Midbrain (tissue), 1 donor: Measurements from ENCODE around the gene SLC13A2.

ENCODE experiments used
- DNase-seq: peaks from one replicate; lab custom pipeline; 2025; lab: John Stamatoyannopoulos, UW

SLC13A2 gene

GRCh38 chr17:28471531-28472342 is 1.7 kb upstream of the SLC13A2 start:
- DNase-seq, result no peak

DNA sequence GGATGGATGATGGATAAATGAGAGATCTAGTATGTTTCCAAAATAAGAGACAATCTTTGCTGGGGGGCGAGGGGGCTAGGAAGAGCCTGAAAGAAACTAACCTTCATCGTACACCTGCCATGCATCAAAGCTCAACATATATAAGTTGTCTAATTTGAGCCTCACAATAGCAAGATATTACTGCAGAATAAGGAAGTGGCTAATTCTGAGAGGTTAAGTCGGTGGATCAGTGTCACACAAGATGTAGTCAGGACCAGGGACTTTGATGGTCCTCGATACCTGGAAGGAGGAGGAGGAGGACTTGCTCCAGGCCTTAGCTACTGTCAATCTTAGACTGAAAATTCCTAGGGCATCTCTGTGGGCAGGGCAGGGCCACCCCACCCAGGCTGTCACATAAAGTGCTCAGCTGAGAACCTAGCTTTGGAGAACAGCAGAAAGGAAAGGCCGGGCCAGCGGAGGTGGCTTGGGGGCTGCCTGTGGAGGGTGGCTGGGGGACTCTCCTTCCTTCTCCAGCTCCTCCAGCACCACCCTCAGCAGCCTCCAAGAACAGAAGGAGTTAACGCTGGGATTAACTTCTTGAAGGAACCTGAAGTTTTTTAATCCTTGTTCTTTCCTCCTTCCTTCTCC is 460 bp upstream of the SLC13A2 start:
- no peak for DNase-seq

DNA sequence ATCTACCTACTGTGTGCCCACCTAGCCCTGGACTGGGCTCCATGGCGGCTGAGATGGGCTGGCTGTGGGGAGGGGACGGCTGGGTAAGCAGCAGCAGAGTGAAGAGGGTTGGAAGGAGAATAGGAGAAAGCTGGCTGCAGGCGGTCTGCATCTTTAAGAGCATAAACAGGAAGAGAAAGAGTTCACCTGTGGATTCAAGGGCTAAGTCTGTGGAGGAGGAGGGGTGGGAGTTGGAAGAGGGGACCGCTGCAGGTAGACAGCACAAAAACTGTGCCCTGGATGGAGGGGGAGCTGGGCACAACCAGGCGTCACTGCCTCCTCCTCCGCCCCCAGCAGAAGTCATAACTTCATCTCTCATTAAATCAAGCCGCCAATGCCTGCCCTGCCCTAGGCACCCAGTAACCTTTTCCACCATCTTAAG is 677 bp downstream of the SLC13A2 start:
- no peak for DNase-seq

DNA sequence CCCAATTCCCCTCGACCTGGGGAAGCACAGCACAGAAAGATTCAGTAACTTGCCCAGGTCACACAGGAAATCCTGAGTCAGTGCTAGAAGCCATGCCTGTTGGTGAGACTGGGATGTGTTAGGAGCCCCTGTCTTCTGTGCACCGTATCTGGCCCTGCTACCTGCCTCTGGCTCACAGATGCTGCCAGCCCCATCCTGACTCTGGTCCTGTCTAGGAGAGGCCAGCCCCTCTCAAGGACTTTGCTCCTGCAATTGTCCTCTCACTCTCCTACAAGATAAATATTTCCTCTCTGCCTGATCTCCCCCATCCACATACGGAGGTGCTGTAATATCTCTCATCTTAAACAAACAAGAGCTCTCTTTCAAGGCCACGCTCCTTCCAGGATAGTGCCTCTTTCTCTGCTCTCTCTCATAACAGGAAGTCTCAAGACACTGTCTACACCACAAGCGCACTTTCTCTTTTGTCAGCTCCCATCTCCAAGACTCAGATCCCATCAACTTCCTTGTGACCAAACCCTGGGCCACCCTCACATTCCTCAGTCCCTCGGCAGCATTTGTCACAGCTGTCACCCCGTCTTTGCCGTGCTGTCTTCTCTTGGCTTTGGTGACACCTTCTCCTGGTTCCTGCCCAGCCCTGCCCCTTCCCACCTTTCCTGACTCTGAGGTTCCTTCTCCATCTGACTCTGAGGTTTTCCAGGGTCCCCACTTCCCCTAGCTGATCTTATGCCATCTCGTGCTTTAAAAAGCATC is 1.9 kb downstream of the SLC13A2 start:
- DNase-seq, result no peak

DNA sequence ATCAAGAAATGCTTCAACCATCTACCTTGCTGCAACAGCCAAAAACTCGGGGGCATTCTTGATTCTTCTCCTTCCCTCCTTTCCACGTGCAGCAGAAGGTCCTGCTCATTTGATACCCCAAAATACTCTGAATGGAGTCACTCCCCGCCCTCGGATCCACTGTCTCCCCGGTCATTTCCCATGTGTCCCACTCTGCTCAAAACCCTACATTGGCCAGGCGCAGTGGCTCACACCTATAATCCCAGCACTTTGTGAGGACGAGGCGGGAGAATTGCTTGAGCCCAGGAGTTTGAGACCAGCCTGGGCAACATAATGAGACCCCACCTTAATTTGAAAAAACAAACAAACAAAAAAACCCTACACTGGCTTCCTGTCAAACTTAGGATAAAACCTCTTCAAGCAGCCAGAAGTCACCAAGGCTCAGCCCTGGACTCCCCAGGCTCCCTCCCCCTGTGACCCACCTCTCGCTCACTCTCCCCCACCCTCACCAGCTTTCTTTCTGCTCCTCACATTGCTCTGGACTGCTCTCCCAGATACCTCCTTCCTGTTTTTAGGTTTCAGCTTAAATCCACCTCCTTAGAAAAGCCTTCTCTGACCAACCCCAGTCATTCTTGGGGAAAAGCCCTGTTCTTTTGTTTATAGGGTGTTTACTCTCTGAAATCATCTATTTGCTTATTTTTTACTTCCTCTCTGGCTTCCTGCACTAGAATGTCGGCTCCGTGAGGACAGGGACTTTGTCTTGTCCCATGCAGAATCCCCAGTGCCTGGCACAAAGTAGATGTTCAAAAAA is 2.8 kb downstream of the SLC13A2 start:
- no peak for DNase-seq

DNA sequence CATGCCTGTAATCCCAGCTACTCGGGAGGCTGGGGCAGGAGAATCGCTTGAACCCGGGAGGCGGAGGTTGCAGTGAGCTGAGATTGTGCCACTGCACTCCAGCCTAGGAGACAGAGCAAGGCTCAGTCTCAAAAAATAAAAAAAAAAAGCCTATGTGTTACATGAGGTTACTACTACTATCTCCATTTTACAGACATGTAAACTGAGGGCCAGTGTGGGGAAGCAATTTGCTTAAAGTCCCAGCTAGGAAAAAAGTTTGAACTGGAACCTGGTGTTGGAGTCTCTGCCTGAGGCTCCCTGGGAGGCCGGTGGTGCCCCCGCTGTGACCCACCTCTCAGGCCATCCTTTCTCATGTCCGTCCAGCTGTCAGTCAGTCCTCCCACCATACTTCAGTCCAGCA is 4.5 kb downstream of the SLC13A2 start:
- DNase-seq, result no peak

DNA sequence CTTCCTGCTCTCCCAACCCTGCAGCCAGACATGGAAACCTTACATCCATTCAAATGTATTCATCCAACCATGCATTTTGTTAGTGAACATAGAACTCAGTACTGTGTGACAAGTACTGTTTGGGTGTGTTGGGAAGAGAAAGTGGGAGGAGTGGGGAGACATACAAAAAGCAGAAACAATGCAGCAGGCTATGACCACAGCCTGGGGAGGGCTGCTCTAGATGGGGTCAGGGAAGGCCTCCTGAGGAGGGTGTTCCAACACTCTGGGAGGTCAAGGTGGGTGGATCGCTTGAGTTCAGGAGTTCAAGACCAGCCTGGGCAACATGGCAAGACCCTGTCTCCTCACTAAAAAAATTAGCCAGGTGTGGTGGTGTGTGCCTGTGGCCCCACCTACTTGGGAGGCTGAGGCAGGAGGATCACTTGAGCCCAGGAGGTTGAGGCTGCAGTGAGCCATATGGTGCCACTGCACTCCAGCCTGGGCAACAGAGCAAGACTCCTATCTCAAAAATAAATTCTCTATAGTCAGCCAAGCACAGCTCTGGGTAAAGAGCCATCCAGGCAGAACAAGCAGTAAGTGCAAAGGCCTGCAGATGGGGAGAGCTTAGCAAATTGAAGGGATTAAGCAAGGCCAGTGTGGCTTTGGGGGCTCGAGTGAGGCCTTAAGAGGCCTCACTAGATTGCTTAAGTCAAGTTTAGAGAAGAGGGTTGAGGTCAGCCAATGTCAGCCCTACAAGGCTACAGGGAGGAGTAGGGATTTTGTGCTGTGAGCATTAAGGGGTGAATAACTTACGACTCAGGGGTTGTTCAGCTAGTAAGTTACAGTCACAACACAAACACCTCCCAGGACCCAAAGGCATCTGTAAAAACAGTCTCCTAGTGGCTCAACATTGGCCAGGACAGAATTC is 5.5 kb downstream of the SLC13A2 start:
- no peak for DNase-seq

GRCh38 chr17:28480278-28480677 is 6.8 kb downstream of the SLC13A2 start:
- no peak for DNase-seq

DNA sequence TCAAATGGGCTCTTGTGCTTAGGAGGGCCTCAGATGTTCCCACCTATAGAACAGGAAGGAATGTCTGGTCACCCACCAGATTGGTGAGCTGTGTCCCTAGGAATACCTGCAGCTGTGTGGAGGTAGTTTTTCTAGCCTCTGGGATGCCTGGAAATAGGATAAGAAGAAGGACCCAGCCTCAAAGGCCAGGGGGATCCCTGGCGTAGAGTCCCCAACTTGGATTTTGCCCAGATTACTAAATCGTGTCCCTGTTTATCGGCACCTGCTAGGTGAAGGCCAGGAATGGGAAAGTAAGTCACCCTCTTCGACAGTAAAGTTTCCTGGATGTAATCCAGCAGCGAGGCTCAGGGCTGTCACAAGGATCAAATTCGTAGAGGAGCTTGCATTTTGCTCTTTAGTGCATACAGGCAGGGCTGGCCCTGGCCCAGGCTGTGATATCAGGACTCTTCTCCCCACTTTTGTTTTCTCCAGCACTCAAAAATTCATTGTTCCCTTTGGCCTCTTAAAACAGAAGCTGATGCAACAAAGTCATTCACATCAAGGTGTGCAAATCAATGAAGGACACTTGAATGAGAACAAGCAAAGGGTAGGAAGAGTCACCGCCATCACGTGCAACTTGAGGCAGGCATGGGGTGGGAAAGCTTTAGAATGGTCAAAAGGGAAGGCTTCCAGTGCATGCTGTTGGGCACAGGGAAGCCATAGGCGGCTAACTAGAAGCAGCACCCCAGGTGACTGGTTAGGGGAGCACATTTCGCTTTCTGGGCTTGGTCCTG is 7.5 kb downstream of the SLC13A2 start:
- DNase-seq, result no peak

DNA sequence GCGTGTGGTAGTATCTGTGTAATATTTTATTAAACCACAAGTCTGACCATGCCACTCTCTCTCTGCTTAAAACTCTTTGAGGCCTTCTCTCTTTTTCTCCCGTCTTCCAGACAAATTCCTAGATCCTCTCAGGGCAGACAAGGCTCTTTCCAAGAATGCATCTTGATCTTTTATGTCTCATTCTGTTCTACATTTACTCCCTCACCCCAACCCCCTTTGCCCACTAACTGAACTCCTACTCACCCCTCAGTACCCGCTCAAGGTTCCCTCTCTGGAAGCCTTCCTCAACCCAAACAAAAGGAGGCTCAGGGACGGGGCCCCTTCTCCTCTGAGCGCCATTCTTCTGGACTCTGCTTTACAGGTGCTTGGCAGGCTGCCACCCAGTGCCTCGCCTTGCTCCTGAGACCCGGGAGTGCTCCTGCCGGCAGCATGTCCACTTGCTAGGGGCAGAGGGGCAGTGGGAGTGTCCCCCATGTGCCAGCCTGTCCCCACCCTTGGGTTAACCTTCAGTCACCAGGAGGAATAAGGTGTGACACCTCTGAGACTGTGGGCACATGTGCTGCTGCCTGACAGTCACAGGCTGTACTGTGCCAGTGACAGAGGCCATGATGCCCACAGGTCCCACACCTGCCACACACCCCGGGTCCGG is 9.2 kb downstream of the SLC13A2 start:
- DNase-seq, result no peak

DNA sequence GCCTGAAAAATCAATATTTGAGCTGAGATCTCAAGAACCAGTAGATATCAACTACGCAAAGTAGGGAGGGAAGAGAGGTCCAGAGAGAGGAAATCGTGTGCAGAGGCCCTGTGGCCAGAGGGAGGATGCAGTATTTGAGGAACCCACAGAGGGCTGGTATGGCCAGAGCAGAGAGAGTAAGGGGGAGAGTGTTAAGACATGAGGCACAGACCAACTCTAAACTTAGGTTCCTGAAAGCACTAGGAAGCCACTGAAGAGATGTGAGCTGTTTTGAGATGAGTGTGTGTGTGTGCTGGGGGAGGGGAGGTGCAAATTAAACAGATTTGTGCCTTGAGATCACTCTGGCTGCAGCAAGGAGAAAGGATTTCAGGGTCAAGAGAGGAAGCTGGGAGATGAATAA is 10.9 kb downstream of the SLC13A2 start:
- no peak for DNase-seq

DNA sequence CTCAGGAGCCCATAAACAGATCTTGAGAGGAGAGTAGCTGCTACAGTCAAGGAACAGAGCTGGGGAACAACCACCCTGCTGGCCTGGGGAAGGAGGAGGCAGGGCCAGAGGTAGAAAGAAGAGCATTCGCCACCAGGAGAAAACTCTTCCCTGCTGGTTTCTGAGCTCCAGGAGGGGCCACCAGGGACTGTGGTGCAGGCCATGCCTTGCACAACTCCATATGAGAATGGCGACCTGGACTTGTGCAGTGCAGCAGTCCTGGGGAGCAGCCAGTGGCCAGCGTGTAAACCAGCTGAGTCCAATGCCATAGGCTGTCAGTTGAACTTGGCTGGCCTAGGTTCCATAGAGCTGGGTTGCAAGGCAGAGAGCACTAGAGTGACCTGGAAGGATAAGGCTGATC is 11.6 kb downstream of the SLC13A2 start:
- DNase-seq, result no peak

DNA sequence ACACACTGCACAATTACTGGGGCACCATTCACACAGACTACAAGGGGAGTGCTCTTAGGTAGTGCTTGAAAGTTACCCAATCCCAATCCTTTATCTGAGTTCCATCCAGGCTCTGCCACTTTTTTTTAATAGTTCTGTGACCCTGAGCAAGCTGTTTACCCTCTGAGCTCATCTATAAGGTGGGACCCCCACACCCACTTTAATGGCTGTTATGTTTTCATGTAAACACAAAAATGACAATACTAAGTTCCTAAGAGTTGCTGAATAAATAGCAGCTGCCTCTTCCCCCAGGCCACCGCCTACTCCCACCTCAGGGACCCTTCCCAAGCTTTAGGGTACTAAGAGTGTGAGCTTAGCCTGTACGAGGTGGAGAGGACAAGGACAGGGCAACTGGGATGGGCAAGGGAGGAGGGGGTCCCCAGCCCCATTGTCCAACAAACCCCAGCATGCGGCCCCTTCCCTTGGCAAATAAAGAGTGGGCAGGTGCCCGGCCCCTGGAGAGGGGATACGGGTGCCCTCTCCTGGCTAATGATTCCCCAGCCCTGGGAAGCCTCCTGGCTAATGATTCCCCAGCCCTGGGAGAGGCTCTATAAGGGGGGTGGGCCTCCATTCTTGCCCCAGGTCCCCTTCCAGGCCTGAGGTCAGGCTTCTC is 14.6 kb downstream of the SLC13A2 start:
- DNase-seq, result no peak

DNA sequence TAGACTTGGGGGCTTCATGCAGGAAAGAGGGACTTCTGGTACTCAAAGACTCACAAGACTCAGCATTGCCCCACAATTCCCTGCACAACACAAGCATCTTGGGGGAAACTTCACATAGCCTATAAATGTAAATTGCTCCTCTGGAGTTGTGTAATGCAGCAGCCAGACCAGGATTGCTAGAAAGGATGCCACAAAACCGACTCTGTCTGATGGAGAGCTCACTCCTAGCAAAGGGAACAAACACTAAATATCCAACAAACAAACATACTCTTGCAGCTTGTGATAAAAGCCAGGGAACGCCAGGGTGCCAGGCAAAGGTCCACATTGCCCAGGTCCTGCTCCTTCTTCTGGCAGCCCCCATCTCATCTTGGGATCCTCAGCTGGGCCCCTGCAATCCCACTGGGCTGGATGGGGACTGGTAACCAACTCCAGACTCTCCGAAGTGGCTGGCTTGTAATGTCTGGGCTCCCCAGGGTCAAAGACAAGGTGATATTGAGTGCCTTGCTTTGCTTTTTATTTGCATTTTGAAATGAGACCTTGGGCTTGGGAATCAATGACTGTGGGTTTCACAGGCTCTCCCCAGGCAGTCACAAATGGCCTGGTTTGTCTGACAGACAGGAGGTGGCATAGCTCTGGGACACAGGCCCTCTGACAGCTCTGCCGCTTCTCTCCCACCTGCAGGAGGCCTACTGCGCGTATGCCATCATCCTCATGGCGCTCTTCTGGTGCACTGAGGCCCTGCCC is 15.3 kb downstream of the SLC13A2 start:
- DNase-seq, result no peak

GRCh38 chr17:28491286-28491685 is 17.8 kb downstream of the SLC13A2 start:
- no peak for DNase-seq

GRCh38 chr17:28491860-28492259 is 18.4 kb downstream of the SLC13A2 start:
- DNase-seq, result no peak

DNA sequence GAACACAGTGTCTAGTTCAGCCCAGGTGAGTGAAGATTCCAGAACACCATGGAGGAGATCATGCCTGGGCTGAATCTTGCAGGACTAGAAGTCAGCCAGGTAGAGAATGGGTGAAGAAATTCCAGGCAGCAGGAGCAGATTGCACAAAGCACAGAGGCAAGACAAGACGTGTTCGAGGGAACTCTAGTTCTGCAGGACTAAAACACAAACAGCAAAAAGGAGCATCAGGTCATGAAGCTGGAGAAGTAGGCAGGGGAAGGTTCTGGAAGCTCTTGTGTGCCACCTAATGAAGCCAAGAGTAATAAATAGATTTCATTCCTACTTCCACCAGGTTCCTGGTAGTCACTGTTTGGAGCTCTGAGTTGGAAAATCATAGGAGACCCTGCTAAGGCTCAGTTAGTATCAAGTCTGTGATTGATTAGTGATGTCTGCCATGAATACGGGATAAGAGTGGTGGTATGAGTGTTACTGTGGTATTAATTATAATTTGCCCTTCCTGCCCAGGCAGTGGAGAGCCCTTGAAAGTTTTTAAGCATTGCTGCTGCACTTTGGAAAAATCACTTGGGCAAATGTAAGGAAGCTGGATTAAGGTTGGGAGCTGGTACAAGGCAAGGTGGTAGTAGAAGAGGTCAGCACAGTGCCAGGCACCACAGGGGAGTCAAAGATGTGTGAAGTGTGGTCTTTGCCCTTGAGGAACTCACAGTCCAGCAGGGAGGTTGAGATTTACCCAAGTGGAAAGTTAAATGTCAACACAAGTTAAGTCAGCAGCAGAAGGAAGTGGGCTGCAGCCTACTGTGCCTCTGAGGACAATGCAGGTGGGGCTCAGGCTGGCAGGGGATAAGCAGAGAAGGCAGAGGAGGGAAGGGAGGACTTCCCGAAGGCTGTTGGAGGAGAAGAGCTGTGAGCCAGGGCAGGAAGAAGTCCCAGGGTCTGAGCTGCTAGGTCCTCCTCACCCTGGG is 19.2 kb downstream of the SLC13A2 start:
- DNase-seq, result no peak
